GM23338 (cell line): ENCODE results near the gene PRKCQ.

ENCODE experiments used
- CREB1 ChIP-seq: fragments of 250-450 bp; sonication (Bioruptor Pico); IDR thresholded peaks from 2 replicates; pipeline ENCODE4 v1.5.0; 2020; ENCODE audit warnings: low read depth, mild to moderate bottlenecking, moderate library complexity
- EZH2 ChIP-seq: fragments of 200-600 bp; sonication (generic); IDR thresholded peaks from one replicate; pipeline ENCODE4 v1.8.0; 2017; ENCODE audit warnings: antibody characterized with exemption, mild to moderate bottlenecking, low read depth; ENCODE audit not compliant: unreplicated experiment
- EZH2phosphoT487 ChIP-seq: fragments of 200-600 bp; sonication (generic); IDR thresholded peaks from one replicate; pipeline ENCODE4 v1.8.1; 2018; ENCODE audit warnings: antibody characterized with exemption; ENCODE audit not compliant: unreplicated experiment
- JUNB ChIP-seq: IDR thresholded peaks from one replicate; pipeline ENCODE4 v1.6.1; 2016; ENCODE audit warnings: antibody characterized with exemption; ENCODE audit not compliant: unreplicated experiment
- POLR2AphosphoS5 ChIP-seq: IDR thresholded peaks from 2 replicates; pipeline ENCODE4 v1.6.1; 2016; ENCODE audit warnings: antibody characterized with exemption, low read depth
- TF ChIP-seq, protein P1 (sequence below), 2 experiments: fragments of 200-600 bp in 1 of 2; sonication (generic) in 1 of 2; conservative IDR thresholded peaks; 2 replicates each; pipeline versions ENCODE4 v1.5.1 to v1.6.1; 2016 to 2017; ENCODE audit warnings: antibody characterized with exemption in 2 of 2, low read depth in 2 of 2, mild to moderate bottlenecking in 2 of 2, moderate library complexity in 1 of 2
- TF ChIP-seq, protein P2 (sequence below): IDR thresholded peaks from one replicate; pipeline ENCODE4 v1.6.1; 2018; ENCODE audit warnings: antibody characterized with exemption; ENCODE audit not compliant: unreplicated experiment
- TF ChIP-seq, protein P3 (sequence below): IDR thresholded peaks from 2 replicates; pipeline ENCODE4 v1.6.1; 2016; ENCODE audit warnings: antibody characterized with exemption

DNA sequence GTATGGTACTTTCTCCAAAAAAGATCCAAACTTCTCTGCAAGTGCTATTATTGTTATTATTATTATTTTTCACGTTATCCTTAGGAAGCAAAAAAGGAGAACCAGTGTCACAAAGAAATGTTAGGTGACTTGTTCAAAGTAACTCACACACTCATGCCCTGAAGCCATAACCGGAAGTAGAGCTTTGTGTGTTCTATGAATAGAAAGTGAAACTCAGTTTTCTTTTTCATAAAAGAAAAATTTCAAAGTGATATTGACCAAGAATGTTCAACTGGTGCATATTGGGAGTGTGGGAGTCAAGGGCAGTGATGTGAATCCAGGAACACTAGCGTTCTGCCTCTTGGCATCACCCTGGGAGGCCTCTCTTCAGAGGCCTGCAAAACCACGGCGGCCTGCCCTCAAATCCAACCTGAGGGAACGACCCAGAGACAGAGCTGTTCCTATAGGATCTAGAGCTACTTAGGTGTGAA lies 106.1 kb downstream of the PRKCQ start:
- TF ChIP-seq, protein P1, sequence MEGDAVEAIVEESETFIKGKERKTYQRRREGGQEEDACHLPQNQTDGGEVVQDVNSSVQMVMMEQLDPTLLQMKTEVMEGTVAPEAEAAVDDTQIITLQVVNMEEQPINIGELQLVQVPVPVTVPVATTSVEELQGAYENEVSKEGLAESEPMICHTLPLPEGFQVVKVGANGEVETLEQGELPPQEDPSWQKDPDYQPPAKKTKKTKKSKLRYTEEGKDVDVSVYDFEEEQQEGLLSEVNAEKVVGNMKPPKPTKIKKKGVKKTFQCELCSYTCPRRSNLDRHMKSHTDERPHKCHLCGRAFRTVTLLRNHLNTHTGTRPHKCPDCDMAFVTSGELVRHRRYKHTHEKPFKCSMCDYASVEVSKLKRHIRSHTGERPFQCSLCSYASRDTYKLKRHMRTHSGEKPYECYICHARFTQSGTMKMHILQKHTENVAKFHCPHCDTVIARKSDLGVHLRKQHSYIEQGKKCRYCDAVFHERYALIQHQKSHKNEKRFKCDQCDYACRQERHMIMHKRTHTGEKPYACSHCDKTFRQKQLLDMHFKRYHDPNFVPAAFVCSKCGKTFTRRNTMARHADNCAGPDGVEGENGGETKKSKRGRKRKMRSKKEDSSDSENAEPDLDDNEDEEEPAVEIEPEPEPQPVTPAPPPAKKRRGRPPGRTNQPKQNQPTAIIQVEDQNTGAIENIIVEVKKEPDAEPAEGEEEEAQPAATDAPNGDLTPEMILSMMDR (conservative IDR thresholded peaks at IDR 0.05; ENCODE audit: low read depth in 2 of 2) = no peak
- TF ChIP-seq EZH2 (no peak), POLR2AphosphoS5 (no peak), JUNB (no peak), EZH2phosphoT487 (no peak), CREB1 (CRISPR knock-in tag) (no peak)
- TF ChIP-seq, protein P2, sequence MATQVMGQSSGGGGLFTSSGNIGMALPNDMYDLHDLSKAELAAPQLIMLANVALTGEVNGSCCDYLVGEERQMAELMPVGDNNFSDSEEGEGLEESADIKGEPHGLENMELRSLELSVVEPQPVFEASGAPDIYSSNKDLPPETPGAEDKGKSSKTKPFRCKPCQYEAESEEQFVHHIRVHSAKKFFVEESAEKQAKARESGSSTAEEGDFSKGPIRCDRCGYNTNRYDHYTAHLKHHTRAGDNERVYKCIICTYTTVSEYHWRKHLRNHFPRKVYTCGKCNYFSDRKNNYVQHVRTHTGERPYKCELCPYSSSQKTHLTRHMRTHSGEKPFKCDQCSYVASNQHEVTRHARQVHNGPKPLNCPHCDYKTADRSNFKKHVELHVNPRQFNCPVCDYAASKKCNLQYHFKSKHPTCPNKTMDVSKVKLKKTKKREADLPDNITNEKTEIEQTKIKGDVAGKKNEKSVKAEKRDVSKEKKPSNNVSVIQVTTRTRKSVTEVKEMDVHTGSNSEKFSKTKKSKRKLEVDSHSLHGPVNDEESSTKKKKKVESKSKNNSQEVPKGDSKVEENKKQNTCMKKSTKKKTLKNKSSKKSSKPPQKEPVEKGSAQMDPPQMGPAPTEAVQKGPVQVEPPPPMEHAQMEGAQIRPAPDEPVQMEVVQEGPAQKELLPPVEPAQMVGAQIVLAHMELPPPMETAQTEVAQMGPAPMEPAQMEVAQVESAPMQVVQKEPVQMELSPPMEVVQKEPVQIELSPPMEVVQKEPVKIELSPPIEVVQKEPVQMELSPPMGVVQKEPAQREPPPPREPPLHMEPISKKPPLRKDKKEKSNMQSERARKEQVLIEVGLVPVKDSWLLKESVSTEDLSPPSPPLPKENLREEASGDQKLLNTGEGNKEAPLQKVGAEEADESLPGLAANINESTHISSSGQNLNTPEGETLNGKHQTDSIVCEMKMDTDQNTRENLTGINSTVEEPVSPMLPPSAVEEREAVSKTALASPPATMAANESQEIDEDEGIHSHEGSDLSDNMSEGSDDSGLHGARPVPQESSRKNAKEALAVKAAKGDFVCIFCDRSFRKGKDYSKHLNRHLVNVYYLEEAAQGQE = no peak
- TF ChIP-seq, protein P3, sequence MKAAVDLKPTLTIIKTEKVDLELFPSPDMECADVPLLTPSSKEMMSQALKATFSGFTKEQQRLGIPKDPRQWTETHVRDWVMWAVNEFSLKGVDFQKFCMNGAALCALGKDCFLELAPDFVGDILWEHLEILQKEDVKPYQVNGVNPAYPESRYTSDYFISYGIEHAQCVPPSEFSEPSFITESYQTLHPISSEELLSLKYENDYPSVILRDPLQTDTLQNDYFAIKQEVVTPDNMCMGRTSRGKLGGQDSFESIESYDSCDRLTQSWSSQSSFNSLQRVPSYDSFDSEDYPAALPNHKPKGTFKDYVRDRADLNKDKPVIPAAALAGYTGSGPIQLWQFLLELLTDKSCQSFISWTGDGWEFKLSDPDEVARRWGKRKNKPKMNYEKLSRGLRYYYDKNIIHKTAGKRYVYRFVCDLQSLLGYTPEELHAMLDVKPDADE = no peak
